Measurements from ENCODE around the gene GPR160.

GRCh38 chr3:170062769-170063168, 25.0 kb downstream of the GPR160 start:
- TF ChIP-seq JUN (IDR thresholded peaks at IDR 0.05; ENCODE audit: borderline replicate concordance, low read depth, low read length) (no peak), JUN (CRISPR knock-in tag; IDR thresholded peaks at IDR 0.05; ENCODE audit: borderline replicate concordance) (no peak), SMARCB1 (IDR thresholded peaks at IDR 0.05; ENCODE audit: insufficient read length, low read depth) (no peak), SREBF1 (IDR thresholded peaks at IDR 0.05; ENCODE audit: borderline replicate concordance, low read depth, low read length) (no peak), ZNF324 (CRISPR knock-in tag; IDR thresholded peaks at IDR 0.05) (no peak), BMI1 (IDR thresholded peaks at IDR 0.05; ENCODE audit: low read length) (no peak), ZNF830 (CRISPR knock-in tag; IDR thresholded peaks at IDR 0.05) (no peak), EP300 (IDR thresholded peaks at IDR 0.05; ENCODE audit: low read length) (no peak)
- TF ChIP-seq, protein P1, sequence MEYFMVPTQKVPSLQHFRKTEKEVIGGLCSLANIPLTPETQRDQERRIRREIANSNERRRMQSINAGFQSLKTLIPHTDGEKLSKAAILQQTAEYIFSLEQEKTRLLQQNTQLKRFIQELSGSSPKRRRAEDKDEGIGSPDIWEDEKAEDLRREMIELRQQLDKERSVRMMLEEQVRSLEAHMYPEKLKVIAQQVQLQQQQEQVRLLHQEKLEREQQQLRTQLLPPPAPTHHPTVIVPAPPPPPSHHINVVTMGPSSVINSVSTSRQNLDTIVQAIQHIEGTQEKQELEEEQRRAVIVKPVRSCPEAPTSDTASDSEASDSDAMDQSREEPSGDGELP (CRISPR knock-in tag; IDR thresholded peaks at IDR 0.05; ENCODE audit: borderline replicate concordance), result no peak
- TF ChIP-seq, protein P2, sequence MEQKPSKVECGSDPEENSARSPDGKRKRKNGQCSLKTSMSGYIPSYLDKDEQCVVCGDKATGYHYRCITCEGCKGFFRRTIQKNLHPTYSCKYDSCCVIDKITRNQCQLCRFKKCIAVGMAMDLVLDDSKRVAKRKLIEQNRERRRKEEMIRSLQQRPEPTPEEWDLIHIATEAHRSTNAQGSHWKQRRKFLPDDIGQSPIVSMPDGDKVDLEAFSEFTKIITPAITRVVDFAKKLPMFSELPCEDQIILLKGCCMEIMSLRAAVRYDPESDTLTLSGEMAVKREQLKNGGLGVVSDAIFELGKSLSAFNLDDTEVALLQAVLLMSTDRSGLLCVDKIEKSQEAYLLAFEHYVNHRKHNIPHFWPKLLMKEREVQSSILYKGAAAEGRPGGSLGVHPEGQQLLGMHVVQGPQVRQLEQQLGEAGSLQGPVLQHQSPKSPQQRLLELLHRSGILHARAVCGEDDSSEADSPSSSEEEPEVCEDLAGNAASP (IDR thresholded peaks at IDR 0.05), result no peak

All from K562 (cell line).